GM19351 (cell line): ENCODE measurements around the gene RP2.

ENCODE experiments used
- ATAC-seq: cut with Tn5 transposase; IDR thresholded peaks from one replicate; pipeline ENCODE4 v1.9.1; 2021; ENCODE audit warnings: mild to moderate bottlenecking, moderate library complexity; ENCODE audit not compliant: unreplicated experiment

RP2 gene

DNA sequence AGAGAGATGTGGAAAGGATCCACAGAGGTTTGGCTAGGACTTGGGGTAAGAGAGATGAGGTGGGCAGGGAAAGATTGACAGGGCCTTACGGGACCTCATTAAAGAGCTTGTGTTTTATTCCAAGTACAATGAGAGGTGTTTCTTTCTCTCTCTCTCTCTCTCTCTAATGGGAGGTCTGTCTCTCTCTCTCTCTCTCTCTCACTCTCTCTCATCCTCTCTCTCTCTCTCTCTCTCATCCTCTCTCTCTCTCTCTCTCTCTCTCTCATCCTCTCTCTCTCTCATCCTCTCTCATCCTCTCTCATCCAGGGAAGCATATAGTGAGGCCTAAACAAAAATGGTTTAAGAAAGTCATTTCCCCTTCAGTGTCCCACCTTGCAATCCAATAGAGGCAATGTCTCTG is 80.8 kb downstream of the RP2 start:
- ATAC-seq = no peak

DNA sequence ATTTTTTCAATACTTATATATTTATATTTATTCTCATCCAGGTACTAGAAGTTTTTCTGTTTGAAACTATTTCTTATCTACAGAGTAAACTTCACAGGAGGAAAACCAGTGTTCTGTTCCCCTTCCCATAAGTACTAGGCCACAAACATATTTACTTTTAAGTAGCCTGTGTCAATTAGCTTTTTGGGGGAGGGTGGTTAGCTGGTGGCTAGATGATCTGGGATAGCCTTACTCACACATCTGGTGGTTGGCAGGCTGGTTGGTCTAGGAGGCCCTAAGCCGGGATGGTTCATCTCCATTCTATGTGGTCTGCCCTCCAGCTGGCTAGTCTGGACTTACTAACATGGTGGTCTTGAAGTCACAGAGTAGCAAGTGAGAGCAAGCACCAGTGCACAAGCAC is 81.6 kb downstream of the RP2 start:
- ATAC-seq = no peak

DNA sequence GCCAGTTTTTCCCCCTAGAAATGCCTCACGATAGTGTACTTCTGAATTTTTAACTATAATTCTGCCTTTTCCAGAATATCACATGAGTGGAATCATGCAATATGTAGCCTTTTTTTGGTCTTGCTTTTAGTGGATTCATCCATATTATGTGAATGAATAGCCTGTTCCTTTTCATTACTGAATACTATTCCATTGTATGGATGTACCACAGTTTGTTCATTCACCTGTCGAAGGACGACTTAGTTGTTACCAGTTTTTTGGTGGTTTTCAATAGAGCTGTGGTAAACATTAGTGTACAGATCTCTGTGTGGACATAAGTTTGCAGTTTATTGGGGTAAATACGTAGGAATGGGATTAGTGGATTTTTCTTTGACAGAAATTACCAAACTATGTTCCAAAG is 83.4 kb downstream of the RP2 start:
- ATAC-seq = no peak

DNA sequence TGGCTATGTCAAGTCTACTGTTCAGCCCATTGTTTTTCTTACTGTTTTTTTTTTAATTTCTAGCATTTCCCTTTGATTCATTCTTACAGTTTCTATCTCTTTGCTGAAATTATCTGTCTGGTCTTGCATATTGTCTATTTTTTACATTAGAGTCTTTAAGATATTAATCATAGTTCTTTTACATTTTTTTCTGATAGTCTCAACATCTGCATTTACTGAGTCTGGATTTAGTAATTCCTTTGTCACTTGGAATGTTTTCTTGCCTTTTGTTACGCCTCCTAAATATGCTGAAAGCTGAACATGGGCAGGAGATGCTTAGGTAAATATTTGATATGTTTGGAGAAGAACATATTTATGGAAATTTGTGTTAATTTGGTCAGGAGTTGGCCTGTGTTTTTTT is 85.8 kb downstream of the RP2 start:
- no peak for ATAC-seq

- ATAC-seq = no peak
Measured at GRCh38 chrX:46927718-46928117, 90.9 kb downstream of the RP2 start.

- ATAC-seq = no peak
Measured at GRCh38 chrX:46929439-46930261, 92.8 kb downstream of the RP2 start.
